Fibroblast of mammary gland (primary cell): ENCODE measurements around the gene NCK2.

Experiments
- DNase-seq: peaks from one replicate; pipeline ENCODE4 v3.0.0-alpha.2; 2010; ENCODE audit warnings: low read depth
- H3K4me3 ChIP-seq: 2 replicates; pipeline ENCODE4 v1.5.1; 2011; ENCODE audit warnings: low read depth, mild to moderate bottlenecking, low read length, moderate library complexity; ENCODE audit not compliant: control insufficient read depth
- TF ChIP-seq, protein P1 (sequence below): conservative IDR thresholded peaks from 2 replicates; pipeline ENCODE4 v1.5.1; 2011; ENCODE audit warnings: low read depth, low read length, inconsistent platforms; ENCODE audit not compliant: control insufficient read depth, insufficient read depth

The NCK2 gene

GRCh38 chr2:105794926-105795574 lies 50.3 kb downstream of the NCK2 start:
- no peak for DNase-seq
- no peak overlapping the region for H3K4me3 ChIP-seq
- TF ChIP-seq, protein P1, sequence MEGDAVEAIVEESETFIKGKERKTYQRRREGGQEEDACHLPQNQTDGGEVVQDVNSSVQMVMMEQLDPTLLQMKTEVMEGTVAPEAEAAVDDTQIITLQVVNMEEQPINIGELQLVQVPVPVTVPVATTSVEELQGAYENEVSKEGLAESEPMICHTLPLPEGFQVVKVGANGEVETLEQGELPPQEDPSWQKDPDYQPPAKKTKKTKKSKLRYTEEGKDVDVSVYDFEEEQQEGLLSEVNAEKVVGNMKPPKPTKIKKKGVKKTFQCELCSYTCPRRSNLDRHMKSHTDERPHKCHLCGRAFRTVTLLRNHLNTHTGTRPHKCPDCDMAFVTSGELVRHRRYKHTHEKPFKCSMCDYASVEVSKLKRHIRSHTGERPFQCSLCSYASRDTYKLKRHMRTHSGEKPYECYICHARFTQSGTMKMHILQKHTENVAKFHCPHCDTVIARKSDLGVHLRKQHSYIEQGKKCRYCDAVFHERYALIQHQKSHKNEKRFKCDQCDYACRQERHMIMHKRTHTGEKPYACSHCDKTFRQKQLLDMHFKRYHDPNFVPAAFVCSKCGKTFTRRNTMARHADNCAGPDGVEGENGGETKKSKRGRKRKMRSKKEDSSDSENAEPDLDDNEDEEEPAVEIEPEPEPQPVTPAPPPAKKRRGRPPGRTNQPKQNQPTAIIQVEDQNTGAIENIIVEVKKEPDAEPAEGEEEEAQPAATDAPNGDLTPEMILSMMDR: no peak

- DNase-seq: no peak
- no peak overlapping the region for H3K4me3 ChIP-seq
- TF ChIP-seq, protein P1: no peak
Measured at GRCh38 chr2:105795575-105795934, 50.8 kb downstream of the NCK2 start.

- no peak for DNase-seq
- no peak overlapping the region for H3K4me3 ChIP-seq
- TF ChIP-seq, protein P1: no peak
Measured at GRCh38 chr2:105796131-105796638, 51.5 kb downstream of the NCK2 start.

- H3K4me3 ChIP-seq: no peak overlapping the region
- DNase-seq: peak; percentile 42
- TF ChIP-seq, protein P1: no peak
Measured at GRCh38 chr2:105796791-105797190, 52.1 kb downstream of the NCK2 start.

DNA sequence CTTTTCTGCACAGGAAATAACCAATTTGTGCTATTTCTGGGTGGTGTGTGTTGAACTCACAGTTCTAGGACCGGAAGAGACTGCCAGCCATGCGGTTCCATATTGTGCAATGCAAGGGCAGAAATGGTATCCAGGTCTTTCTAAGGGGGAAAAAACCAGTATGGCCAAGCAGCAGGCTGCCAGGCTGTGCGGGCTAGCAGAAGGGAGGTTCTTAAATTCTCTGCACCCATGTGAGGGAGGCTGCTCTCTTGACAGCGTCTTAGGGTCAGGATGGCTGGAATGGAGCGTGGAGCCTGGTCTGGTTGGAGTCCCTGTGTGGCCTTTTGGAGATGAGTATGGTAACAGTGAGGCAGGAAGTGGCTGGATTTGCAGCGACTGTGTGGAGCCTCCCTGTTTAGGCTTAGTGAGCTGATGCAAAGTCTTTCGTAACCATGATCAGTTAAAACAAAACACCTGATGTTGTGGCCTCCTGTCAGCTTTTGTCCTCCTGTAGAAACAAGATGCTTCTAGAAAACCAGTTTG lies 52.6 kb downstream of the NCK2 start:
- TF ChIP-seq, protein P1: no peak
- DNase-seq: peak; percentile 82
- no peak overlapping the region for H3K4me3 ChIP-seq

DNA sequence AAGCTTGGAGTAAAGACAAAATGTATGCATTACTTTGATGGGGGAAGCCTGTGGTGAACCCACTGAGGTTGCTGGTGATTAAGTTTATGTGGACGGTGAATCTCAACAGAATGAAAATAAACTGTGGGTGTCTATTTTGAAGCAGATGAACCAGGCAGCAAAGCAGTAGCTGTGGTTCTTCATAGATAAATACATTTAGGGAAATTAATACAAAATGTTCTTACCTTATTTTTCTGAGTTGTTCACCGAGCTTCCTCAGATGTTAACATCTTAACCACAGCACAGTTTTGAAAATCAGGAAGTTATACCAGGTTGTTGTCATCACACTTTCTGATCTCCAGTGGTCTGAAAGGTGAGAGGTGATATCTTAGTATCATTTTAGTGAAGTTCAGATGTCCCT lies 53.9 kb downstream of the NCK2 start:
- DNase-seq: no peak
- H3K4me3 ChIP-seq: no peak overlapping the region
- TF ChIP-seq, protein P1: no peak

DNA sequence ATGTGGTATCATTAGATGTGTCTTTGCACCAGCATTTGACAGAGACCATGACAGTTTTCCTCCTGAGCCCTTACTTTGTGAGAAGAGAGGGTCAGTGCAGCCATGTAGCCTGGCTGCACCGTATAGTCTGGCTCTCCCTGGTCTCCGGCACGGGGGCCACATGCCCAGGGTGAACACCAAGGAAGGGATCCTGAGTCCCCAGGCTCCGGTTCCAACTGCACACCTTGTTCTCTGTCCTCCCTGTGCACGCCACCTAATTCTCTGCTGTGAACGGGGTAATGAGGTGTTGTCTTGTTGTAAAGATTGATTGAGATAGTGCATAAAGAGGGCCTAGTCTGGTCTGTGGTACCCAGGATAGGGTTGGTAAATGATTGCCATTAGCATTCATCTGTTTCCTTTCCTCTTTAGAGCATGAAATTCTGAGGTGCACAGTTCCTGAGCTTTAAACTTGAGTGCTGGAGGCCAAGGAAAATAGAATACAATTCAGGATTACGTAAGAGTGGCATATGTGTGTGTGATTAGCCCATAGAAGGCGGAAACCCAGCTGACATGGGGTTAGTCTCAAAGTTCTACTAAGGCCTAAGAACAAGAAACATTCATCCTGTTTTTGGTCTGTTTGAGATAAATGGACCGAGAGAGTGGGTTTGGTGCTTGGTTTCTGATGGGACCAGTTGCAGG lies 55.5 kb downstream of the NCK2 start:
- DNase-seq: peak; percentile 66
- no peak overlapping the region for H3K4me3 ChIP-seq
- TF ChIP-seq, protein P1: no peak
